Measurements from ENCODE around the gene MARCHF3. TPM values are rescaled to one million over a fixed set of nuclear protein-coding genes. Genes with fewer than 3 reads are reported as not detected.
"Not testable (repeated sequence)": the region's sequence is repeated elsewhere in the genome, so short reads cannot be mapped to it uniquely, and the experiment has no call there.

Gene MARCHF3
- total RNA-seq, 4 donors from 2014 or later: 23.4 to 53.7 (median 29.3) TPM

DNA sequence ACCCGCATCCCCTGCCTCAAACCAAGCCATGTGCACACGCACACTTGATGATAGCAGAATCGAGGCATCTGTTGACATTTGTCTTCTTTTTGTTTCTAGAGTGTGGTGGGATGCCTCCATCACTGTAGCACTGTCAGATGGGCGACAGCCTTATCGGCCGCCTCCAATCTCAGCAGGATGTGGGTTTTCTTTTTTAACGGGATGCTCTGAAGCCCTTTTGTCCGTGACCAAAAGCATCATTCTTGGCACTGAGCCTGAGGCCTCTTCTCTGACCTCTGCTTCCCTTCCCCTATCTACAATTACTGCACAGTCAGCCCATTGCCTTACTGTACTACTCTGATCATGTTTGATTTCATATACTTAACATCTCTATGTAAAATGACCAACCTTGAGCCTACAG lies 175.1 kb downstream of the MARCHF3 start:
- intact Hi-C loops (cut with DNase I; ENCODE audit: low total_unique reads): no loop called here
- whole genome bisulfite sequencing, 2 donors: 59 to 63% methylated on average over 8 of the region's 8 CpGs
- H3K4me3 ChIP-seq (ENCODE audit: low read depth, poor library complexity, severe bottlenecking): no peak overlapping the region
- TF ChIP-seq, protein P1, sequence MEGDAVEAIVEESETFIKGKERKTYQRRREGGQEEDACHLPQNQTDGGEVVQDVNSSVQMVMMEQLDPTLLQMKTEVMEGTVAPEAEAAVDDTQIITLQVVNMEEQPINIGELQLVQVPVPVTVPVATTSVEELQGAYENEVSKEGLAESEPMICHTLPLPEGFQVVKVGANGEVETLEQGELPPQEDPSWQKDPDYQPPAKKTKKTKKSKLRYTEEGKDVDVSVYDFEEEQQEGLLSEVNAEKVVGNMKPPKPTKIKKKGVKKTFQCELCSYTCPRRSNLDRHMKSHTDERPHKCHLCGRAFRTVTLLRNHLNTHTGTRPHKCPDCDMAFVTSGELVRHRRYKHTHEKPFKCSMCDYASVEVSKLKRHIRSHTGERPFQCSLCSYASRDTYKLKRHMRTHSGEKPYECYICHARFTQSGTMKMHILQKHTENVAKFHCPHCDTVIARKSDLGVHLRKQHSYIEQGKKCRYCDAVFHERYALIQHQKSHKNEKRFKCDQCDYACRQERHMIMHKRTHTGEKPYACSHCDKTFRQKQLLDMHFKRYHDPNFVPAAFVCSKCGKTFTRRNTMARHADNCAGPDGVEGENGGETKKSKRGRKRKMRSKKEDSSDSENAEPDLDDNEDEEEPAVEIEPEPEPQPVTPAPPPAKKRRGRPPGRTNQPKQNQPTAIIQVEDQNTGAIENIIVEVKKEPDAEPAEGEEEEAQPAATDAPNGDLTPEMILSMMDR (IDR thresholded peaks at IDR 0.05): no peak
- TF ChIP-seq POLR2A (IDR thresholded peaks at IDR 0.05): no peak
- no peak for DNase-seq (ENCODE audit: low spot score in 2 of 2)

- H3K4me3 ChIP-seq (ENCODE audit: low read depth, poor library complexity, severe bottlenecking): no peak overlapping the region
- DNase-seq (ENCODE audit: low spot score in 2 of 2): no peak
- 95% methylated on average over 24 to 26 of the region's 35 CpGs for whole genome bisulfite sequencing, 2 donors
- TF ChIP-seq POLR2A (IDR thresholded peaks at IDR 0.05): no peak
- TF ChIP-seq, protein P1 (IDR thresholded peaks at IDR 0.05): no peak
- intact Hi-C loops (cut with DNase I; ENCODE audit: low total_unique reads): no loop called here
These were observed 175.7 kb downstream of the MARCHF3 start for GRCh38 chr5:126854526-126855110.

- DNase-seq (ENCODE audit: low spot score in 2 of 2); intact Hi-C loops (cut with DNase I; ENCODE audit: low total_unique reads); H3K4me3 ChIP-seq (ENCODE audit: low read depth, poor library complexity, severe bottlenecking): not testable (repeated sequence)
- 90 to 93% methylated on average over 27 of the region's 27 CpGs for WGBS, 2 donors
These were observed 176.6 kb downstream of the MARCHF3 start for GRCh38 chr5:126853541-126854307.

DNA sequence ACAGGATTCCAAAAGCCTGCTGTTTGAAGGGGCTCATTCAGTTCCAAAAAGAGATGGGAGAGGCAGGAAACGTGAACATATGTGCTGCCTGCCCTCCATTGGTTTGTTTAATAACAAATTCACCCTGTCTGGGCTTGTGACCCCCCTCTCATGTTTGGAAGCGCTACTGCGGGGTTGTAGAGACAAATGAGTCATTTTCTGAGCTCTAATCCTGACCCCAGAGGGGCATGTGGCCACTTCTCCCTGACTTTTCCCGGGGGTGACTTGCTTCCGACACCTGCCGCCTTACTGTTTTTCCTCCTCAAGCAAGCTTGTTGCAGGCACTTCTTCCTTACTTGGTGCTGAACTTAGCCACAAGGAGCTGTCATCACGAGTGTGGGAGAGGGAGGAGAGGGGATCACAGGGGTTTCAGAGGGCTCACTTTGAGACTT lies 177.5 kb downstream of the MARCHF3 start:
- intact Hi-C loops (cut with DNase I; ENCODE audit: low total_unique reads): no loop called here
- DNase-seq (ENCODE audit: low spot score in 2 of 2): no peak
- 55 to 65% methylated on average over 7 of the region's 7 CpGs for whole genome bisulfite sequencing, 2 donors
- no peak overlapping the region for H3K4me3 ChIP-seq (ENCODE audit: low read depth, poor library complexity, severe bottlenecking)
- TF ChIP-seq POLR2A (IDR thresholded peaks at IDR 0.05): no peak
- TF ChIP-seq, protein P1 (IDR thresholded peaks at IDR 0.05): no peak

DNA sequence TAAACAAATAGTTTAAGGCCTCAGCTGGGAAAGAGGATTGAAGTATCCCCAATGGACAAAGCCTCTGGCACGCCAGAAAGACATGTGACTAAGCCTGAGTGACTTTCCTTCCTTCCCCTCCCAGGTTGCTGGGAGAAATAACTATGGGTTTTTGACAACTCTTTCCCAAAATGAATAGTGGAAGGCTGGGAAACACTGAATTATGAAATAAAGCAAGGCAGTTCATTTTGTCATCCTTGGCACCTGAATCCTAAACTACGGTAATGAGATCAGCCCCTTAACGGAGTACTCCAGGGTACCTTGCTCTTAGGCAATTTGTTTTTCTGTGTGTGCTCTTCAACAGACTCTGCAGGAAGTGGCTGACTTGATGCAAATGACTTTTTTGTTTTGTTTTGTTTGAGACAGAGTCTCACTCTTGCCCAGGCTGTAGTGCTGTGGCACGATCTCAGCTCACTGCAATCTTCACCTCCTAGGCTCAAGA lies 178.2 kb downstream of the MARCHF3 start:
- WGBS, 2 donors: 50 to 56% methylated on average over 4 of the region's 4 CpGs
- H3K4me3 ChIP-seq (ENCODE audit: low read depth, poor library complexity, severe bottlenecking): no peak overlapping the region
- no peak for DNase-seq (ENCODE audit: low spot score in 2 of 2)
- intact Hi-C loops (cut with DNase I; ENCODE audit: low total_unique reads): no loop called here
- TF ChIP-seq POLR2A (IDR thresholded peaks at IDR 0.05): no peak
- TF ChIP-seq, protein P1 (IDR thresholded peaks at IDR 0.05): no peak

GRCh38 chr5:126851501-126852011 lies 178.8 kb downstream of the MARCHF3 start:
- 66 to 77% methylated on average over 14 of the region's 14 CpGs for WGBS, 2 donors
- intact Hi-C loops (cut with DNase I; ENCODE audit: low total_unique reads): no loop called here
- no peak for TF ChIP-seq POLR2A (IDR thresholded peaks at IDR 0.05)
- TF ChIP-seq, protein P1 (IDR thresholded peaks at IDR 0.05): no peak
- DNase-seq (ENCODE audit: low spot score in 2 of 2): no peak
- H3K4me3 ChIP-seq (ENCODE audit: low read depth, poor library complexity, severe bottlenecking): no peak overlapping the region
